ENCODE results near the gene ZNF609. TPM values are rescaled to one million over a fixed set of nuclear protein-coding genes. Genes with fewer than 3 reads are reported as not detected.
A peak's percentile ranks its signal among the peaks of the same experiment; 100 is the strongest.

The ZNF609 gene
- total RNA-seq, 4 donors from 2014 or later, result 25.2 to 45.5 (median 32.6) TPM

- H3K4me1 ChIP-seq, result peaks cover 13 to 32% of the 10 kb centered on the region in 2 donors
- no peaks in the 10 kb centered on the region for H3K36me3 ChIP-seq
- H3K4me3 ChIP-seq (replicated peaks in 1 of 3), result no peak overlapping the region
- no peaks in the 10 kb centered on the region for H3K27me3 ChIP-seq
- DNase-seq, result no peak
- H3K27ac ChIP-seq, result no peak overlapping the region
- H3K9me3 ChIP-seq, result no peaks in the 10 kb centered on the region
- no peak for TF ChIP-seq POLR2A (IDR thresholded peaks at IDR 0.05)
- TF ChIP-seq, protein P1, sequence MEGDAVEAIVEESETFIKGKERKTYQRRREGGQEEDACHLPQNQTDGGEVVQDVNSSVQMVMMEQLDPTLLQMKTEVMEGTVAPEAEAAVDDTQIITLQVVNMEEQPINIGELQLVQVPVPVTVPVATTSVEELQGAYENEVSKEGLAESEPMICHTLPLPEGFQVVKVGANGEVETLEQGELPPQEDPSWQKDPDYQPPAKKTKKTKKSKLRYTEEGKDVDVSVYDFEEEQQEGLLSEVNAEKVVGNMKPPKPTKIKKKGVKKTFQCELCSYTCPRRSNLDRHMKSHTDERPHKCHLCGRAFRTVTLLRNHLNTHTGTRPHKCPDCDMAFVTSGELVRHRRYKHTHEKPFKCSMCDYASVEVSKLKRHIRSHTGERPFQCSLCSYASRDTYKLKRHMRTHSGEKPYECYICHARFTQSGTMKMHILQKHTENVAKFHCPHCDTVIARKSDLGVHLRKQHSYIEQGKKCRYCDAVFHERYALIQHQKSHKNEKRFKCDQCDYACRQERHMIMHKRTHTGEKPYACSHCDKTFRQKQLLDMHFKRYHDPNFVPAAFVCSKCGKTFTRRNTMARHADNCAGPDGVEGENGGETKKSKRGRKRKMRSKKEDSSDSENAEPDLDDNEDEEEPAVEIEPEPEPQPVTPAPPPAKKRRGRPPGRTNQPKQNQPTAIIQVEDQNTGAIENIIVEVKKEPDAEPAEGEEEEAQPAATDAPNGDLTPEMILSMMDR (IDR thresholded peaks at IDR 0.05), result no peak
- intact Hi-C loops (cut with DNase I), result no loop called here
- 73 to 79% methylated on average over 7 of the region's 7 CpGs for WGBS, 2 donors
Observed at GRCh38 chr15:64622410-64623260, 162.3 kb downstream of the ZNF609 start.

DNA sequence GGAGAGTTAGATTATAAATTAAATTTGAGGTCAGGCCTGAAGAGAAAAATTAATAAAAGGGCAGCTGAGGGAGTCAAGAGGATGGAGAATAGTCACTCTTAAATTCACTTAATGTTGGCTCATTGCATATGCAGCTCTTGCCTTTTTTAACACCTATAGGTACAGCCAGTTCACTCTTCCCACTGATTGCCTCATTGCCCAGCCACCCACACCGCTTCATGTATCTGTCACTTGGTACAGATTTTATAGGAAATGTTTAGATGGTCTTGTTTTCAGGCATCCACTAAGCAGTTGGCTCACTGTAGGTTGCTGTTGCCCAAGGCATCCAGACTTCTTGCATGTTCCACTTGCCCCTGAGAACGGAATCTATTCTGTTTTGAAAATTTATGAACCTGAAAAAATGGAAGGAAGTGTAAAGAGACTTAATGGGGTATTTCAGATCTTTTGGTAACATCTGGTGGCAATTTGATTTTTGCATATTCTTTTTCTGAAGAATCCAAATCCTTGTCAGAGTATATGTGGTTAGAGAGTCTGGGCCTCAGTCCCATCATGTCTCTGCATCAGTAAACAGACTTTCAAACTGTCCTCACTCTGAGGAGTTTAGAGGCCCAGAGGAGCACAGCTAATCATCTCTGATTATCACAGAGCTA is 163.1 kb downstream of the ZNF609 start:
- Histone ChIP-seq H3K9me3 (no peaks in the 10 kb centered on the region), H3K27me3 (no peaks in the 10 kb centered on the region), H3K4me3 (replicated peaks in 1 of 3) (no peak overlapping the region), H3K4me1 (peaks cover 13 to 25% of the 10 kb centered on the region in 2 donors), H3K36me3 (no peaks in the 10 kb centered on the region), H3K27ac (peak overlapping the region in 1 of 3 donors; percentile 9)
- TF ChIP-seq POLR2A (IDR thresholded peaks at IDR 0.05), result no peak
- TF ChIP-seq, protein P1 (IDR thresholded peaks at IDR 0.05), result no peak
- WGBS, 2 donors, result 87 to 91% methylated on average over 2 of the region's 2 CpGs
- intact Hi-C loops (cut with DNase I), result no loop called here
- no peak for DNase-seq

DNA sequence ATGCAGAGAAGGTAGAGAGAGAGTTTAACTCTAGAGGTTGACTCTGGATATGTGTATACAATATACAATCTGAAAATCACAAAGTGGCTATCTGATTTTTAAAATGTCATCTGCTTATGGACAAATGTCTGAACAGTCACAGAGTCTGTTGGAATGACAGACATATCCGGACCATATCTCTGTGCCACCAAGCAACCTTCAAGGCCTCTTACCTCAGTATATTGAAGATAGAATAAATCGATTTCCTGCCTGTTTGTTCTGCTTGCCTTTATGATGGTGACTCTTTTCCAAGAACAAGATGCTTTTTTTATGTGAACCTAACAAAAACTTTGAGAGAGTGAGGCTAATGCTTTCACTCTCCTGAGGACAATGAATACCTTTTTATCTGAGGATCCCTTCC is 163.9 kb downstream of the ZNF609 start:
- Histone ChIP-seq H3K4me1 (peaks cover 13 to 18% of the 10 kb centered on the region in 2 donors), H3K36me3 (no peaks in the 10 kb centered on the region), H3K27me3 (no peaks in the 10 kb centered on the region), H3K4me3 (replicated peaks in 1 of 3) (no peak overlapping the region), H3K9me3 (no peaks in the 10 kb centered on the region), H3K27ac (peak overlapping the region in 1 of 3 donors; percentile 9)
- WGBS, 2 donors, result 88 to 89% methylated on average over 2 of the region's 2 CpGs
- TF ChIP-seq, protein P1 (IDR thresholded peaks at IDR 0.05), result no peak
- TF ChIP-seq POLR2A (IDR thresholded peaks at IDR 0.05), result no peak
- no peak for DNase-seq
- intact Hi-C loops (cut with DNase I), result no loop called here

- TF ChIP-seq, protein P1 (IDR thresholded peaks at IDR 0.05), result no peak
- no peak for TF ChIP-seq POLR2A (IDR thresholded peaks at IDR 0.05)
- Histone ChIP-seq H3K9me3 (no peaks in the 10 kb centered on the region), H3K4me1 (peaks cover 0 to 15% of the 10 kb centered on the region in 2 donors), H3K27me3 (no peaks in the 10 kb centered on the region), H3K4me3 (replicated peaks in 1 of 3) (no peak overlapping the region), H3K27ac (no peak overlapping the region), H3K36me3 (no peaks in the 10 kb centered on the region)
- no peak for DNase-seq
- intact Hi-C loops (cut with DNase I), result no loop called here
- WGBS, 2 donors, result 93 to 96% methylated on average over 2 of the region's 2 CpGs
Observed at GRCh38 chr15:64629063-64629462, 168.7 kb downstream of the ZNF609 start.
